ENCODE measurements around the gene PIGU.

PIGU gene

DNA sequence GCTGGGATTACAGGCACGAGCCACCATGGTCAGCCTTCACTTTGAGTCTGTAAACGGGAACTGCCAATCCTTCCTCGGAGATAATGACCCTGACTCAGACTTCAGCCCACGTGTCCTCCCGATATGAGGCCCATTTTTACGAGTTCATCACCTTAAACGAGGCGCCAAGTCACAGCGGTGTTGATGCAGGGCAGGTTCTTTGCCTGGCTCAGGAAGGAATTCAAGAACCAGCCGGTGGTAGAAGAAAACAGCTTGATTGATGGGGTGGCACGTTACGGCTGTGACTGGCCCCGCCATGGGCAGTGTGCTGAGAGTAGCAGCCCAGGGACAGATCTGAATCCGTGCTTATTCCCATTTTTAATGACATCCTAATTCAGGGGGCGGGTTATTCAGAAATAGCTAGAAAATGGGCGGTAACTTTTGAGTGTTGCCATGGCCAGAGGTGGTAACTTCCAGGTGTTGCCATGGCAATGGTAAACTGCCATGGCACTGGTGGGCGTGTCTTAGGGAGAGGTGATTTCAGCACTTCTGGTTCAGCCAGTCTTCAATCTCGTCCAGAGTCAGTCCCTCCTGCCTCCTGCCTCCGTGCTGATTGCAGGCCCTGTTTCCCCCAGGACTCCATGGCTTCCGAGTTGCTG lies 127.5 kb downstream of the PIGU start:
- peak; percentile 28 for DNase-seq

GRCh38 chr20:34547844-34548613 lies 128.9 kb downstream of the PIGU start:
- DNase-seq: no peak

- no peak for DNase-seq
Observed at GRCh38 chr20:34546751-34547181, 130.1 kb downstream of the PIGU start.

DNA sequence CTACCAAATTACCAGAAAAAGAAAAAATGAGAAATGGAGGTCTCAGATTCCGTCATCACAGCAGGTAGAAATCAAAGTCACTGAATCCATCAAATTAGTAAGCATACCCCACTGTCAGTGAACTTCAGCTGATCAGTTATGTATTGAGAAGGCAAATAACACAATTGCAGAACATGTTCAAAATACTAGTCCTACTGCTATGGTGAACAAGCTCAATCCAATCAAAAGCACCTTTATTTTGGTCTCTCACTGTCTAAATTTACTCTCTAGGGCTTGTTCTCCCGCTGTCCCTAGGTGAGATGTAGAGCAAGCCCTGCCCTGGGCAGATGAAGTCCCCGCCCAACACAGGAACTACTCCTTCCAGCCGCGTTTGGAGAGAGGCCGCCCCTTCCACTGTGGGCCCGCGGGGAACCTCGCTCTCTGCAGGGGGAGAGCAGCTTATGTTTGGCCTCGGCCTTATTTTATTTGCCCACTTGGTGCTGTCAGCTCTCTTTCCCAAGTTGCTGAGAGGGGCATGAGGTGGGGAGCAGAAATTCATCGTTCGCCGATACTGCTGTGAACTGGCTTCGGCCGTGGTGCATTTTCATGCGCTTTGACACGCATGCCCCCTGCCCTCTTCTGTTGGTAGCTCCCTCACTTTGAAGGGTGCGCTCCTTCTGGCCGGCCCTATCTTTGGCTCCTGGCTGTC lies 132.6 kb downstream of the PIGU start:
- no peak for DNase-seq

GRCh38 chr20:34543463-34544056 lies 133.3 kb downstream of the PIGU start:
- no peak for DNase-seq

GRCh38 chr20:34542439-34542838 lies 134.5 kb downstream of the PIGU start:
- DNase-seq: no peak

DNA sequence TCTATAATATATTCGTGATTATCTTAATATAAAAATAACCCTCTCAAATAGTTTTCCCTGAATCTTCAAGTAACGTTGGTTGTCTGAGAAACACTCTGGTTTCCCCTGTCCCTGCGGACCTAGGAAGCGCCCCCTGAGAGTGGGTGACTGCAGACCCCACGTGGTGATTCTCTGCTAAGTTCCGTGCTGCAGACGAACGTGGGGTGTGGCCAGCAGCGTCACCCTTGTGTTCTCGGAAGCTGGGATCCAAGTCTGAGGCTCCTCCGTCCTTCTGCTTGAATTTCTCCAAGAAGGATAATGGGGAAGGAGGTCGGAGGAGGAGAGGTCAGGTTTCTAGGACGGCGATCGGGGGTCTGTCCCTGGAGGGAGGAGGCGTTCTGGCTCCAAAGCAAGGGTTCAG lies 135.0 kb downstream of the PIGU start:
- no peak for DNase-seq

GRCh38 chr20:34541264-34541901 lies 135.5 kb downstream of the PIGU start:
- DNase-seq: no peak

DNA sequence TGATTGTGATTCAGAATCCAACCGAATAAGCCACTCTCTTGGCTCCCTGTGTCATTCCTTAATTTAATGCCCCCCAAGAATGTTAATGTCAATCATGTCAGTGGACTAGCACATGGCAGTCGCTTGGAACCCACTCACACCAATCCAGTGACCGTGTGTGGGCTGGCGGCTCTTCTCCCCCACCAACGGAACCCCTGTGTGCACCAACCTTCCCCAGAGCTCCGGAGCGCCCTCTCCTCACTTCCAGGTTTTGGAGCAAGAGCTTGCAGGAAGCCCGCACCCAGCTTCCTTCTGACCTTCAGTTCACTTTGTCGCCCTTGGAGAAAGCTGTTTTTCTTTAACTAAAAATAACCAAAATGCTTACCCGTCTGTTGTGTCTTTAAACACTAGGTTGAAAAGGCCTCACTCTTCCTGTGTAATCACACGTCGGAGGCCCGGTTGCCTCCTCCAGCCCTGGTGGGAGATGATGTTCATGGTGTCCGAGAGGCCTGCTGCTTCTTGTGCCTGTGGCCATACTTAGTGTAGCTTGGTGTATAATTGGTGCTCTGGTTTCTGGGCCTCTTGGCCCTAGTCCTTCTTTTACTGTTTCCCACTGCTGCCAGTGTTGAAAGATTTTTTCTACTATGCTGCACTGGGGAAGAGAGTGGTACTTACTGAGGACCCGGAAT lies 136.2 kb downstream of the PIGU start:
- no peak for DNase-seq

DNA sequence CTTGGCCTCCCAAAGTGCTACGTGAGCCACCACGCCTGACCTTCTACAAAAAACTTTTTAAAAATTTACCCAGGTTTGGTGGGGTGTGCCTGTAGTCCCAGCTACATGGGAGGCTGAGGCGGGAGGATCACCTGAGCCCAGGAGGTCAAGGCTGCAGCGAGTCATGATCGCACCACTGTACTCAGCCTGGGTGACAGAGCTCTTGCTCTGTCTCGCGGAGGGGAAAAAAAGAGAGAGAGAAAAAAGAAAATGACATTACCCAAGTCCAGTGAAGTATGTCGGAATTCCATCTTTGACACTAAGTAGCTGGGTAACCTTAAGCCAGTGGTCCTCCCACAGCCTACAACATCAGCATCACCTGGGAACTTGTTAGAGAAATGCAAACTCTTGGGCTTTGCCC lies 137.1 kb downstream of the PIGU start:
- DNase-seq: no peak

DNA sequence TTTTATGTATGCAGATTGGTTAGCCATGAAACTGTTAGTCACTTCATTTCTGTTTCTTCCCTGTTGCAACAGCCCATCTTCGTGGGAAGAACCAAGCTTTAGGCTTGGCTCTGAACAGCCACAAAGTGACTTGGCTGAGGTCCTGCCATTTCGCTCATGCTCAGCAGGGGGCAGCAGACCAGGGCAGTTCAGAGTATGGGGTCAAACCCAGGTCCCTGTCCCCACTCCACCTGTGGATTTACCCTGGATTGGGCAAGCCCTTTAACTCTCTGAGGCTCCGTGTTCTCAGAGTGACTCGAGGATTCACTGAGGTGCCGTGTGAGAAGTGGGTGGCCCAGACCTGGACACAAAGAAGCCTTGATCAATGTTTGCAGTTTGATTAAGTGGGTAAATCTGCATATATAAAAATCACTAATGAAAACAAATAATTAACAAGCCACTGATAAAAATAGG lies 138.2 kb downstream of the PIGU start:
- DNase-seq: peak; percentile 71

DNA sequence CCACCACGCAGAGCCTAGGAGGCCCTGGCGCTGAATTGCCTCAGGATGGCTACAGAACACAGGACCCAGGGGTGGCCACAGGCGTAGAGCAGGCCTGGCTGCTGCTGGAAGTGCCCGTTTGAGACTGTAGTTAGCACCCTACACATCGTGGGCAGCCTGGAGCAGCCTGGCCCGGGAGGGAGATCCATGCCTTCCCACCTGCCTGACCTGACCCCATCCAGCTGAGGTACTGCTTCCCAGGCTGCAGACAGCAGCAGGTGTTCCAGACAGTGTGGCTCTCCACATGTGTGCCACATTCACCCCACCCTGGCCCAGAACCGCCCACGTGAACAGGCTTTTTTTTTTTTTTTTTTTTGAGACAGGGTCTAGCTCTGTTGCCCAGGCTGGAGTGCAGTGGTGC lies 139.2 kb downstream of the PIGU start:
- no peak for DNase-seq

- peak; percentile 22 for DNase-seq
Observed at GRCh38 chr20:34536798-34537394, 140.0 kb downstream of the PIGU start.

DNA sequence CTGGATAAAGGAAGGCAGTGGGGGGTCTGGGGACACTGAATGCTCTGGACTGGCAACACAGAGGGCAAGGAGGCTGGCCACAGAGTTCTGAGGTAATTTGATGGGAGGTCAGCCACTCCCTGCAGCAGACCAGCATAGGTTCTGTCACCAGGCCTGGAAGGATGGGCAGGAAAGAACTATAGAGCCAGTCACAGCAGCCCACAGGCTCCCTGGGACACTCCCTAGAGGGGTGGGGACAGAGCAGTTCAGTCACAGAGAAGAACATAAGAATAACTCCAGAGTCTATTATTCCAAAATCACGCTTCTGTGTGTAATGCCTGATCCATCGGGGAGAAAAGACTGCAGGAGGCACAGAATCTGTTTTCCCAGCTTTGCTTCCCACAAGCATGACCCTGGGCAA lies 141.0 kb downstream of the PIGU start:
- no peak for DNase-seq

- no peak for DNase-seq
Observed at GRCh38 chr20:34535301-34535840, 141.5 kb downstream of the PIGU start.

GRCh38 chr20:34534391-34535165 lies 142.3 kb downstream of the PIGU start:
- DNase-seq: no peak

GRCh38 chr20:34532756-34533155 lies 144.1 kb downstream of the PIGU start:
- DNase-seq: no peak

- DNase-seq: no peak
Observed at GRCh38 chr20:34532320-34532719, 144.6 kb downstream of the PIGU start.

- no peak for DNase-seq
Observed at GRCh38 chr20:34531608-34532265, 145.2 kb downstream of the PIGU start.

DNA sequence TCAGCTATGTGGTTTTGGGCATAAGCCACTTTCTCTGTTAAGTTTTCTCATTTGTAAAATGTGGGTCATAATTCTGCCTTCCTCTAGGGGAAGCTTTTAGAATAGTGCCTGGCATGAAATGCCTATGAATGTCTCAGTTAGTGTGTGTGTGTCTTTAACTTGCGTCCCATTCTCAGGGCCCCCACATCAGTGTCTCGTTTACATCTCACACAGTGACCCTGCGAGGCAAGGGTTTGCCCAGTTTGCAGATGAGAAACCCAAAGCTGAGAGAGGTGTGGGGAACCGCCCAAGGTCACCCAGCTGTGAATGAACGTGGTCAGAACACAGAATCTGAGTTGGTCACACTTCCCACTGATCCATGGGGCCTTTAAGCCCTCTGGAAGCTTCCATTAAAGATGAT lies 146.6 kb downstream of the PIGU start:
- no peak for DNase-seq
